Stimulated activated CD4-positive, alpha-beta T cell treated with anti-CD3 and anti-CD28 coated beads, Interleukin-1b, Interleukin-23, amount 100 ng/mL, for 24 hours (primary cell): ENCODE data around the gene AOPEP.
"Not testable (repeated sequence)": the region's sequence is repeated elsewhere in the genome, so short reads cannot be mapped to it uniquely, and the experiment has no call there.

Experiments used
- DNase-seq, 4 experiments: peaks; one replicate each; pipeline ENCODE4 v3.0.0-alpha.2; 2020; ENCODE audit warnings: low read depth in 4 of 4, low spot score in 1 of 4

Gene AOPEP

GRCh38 chr9:94931036-94931633 is 204.6 kb downstream of the AOPEP start:
- no peak for DNase-seq

GRCh38 chr9:94931740-94932139 is 205.2 kb downstream of the AOPEP start:
- no peak for DNase-seq

DNA sequence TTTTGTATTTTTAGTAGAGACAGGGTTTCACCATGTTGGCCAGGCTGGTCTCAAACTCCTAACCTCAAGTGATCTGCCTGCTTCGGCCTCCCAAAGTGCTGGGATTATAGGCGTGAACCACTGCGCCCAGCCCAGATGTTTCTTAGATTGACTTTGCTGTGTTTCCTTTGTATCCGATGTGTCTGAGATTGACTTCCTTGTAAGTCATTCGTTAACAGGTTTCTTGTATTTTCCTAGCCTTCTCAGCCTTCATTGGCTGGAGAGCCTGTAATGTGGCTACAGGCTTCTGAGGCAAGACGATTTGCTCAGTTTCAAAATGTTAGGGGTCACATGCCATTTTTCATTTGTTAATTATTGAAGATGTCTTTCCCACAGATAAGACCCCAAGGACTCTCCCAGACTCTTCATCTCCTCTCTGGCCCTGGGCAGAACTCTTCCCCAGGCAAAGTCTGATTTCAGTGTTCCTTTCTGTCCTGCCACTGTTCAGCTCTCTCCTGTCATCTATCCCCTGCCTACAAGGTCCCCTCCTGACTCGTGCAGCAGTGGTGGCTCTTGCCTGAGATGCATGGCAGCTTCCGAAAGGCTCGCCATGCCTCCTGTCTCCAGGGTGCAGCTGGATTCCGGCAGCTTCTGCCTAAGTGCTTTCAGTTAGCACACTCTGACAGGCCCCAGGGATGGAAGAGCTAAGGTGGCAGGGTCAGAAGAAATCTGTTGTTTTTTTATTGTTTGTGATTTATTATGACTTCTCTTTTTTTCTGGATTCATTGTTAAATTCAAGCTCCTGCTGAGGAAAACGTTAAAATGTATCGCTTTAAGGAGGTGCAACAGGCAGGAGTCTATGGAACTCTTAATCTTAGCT is 206.4 kb downstream of the AOPEP start:
- no peak for DNase-seq

GRCh38 chr9:94933511-94933828 is 207.0 kb downstream of the AOPEP start:
- no peak for DNase-seq

- DNase-seq, result no peak
Observed at GRCh38 chr9:94934816-94935328, 208.4 kb downstream of the AOPEP start.

DNA sequence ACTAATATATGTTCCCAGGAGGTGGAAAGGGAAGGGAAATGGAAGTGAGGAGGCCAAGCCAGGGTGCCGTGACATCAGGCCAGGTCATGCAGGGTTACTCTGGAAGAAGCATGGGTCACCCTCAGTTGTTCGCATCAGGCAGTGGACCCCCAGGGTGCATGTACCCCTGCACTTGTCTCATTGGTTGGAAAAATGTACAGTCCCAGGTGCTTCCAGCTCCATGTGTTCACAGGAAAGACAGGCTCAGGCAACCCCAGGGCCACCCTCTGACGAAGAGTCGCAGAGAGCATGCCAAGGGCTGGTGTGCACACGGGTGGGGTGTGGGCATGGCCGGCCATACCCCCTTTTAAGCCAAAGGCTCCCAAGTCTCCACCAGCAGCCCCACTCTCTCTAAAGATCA is 208.9 kb downstream of the AOPEP start:
- no peak for DNase-seq

DNA sequence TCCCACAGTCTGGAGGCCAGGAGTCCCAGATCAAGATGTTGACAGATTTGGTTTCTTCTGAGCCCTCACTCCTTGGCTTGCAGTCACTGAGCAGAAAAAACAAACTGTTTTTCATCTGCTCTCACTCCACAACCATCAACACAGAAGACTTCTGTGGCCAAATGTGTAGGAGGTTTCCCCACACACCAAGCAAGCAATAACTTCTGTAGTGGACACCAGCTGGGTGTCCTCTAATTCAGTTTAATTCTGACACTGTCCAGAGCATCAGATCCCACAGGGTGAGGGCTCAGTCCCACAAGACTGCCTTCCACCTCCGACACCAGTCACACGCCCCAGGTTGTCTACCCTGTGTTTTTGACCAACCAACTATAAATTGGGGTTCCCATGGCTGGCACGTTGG is 209.9 kb downstream of the AOPEP start:
- DNase-seq, result no peak

DNA sequence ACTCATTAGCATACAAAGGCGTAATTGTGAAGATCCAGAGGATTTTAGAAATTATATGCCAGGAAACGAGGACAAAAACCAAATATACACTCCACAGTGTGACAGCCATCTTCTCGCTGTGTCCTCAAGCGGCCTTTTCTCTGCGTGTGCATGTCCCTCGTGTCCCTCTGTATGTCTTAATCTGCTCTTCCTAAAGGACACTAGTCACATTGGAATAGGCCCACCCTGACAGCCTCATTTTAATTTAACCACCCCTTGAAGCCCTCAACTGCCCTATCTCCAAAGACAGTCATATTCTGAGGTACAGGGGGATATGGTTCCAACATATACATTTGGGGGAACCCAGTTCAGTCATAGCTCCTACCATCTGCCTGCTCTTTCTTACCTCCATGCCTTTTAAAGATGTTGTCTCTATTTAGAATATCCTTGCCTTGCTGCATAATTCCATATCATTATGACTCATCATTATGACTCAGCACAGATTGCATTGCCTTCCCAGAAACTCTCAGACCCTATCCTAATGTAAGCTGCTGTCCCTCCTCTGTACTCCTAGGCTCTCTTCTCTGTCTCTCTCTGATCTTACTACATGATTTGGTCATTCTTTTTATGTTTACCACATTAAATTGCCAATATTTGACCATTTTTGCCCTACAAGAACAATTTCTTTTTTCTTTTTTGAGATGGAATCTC is 210.9 kb downstream of the AOPEP start:
- DNase-seq, result no peak

GRCh38 chr9:94938384-94938783 is 211.9 kb downstream of the AOPEP start:
- no peak for DNase-seq

- DNase-seq, result not testable (repeated sequence)
Observed at GRCh38 chr9:94940296-94940695, 213.8 kb downstream of the AOPEP start.

GRCh38 chr9:94941211-94941875 is 214.8 kb downstream of the AOPEP start:
- no peak for DNase-seq

DNA sequence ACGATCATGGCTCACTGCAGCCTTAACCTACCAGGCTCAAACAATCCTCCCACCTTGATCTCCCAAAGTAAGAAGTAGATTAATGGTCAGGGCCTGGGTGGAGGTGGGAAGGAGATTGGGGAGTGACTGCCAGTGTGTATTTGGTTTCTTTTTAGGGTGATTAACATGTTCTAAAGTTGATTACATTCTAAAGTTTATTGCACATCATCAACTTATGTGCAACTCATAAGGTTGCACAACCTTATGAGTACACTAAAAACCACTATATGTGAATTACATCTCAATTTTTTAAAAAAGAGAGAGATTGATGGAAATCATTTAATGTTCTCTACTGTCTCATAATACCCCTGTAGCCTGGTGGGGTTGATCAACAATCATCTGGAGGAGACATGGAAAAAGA is 218.1 kb downstream of the AOPEP start:
- DNase-seq, result no peak

DNA sequence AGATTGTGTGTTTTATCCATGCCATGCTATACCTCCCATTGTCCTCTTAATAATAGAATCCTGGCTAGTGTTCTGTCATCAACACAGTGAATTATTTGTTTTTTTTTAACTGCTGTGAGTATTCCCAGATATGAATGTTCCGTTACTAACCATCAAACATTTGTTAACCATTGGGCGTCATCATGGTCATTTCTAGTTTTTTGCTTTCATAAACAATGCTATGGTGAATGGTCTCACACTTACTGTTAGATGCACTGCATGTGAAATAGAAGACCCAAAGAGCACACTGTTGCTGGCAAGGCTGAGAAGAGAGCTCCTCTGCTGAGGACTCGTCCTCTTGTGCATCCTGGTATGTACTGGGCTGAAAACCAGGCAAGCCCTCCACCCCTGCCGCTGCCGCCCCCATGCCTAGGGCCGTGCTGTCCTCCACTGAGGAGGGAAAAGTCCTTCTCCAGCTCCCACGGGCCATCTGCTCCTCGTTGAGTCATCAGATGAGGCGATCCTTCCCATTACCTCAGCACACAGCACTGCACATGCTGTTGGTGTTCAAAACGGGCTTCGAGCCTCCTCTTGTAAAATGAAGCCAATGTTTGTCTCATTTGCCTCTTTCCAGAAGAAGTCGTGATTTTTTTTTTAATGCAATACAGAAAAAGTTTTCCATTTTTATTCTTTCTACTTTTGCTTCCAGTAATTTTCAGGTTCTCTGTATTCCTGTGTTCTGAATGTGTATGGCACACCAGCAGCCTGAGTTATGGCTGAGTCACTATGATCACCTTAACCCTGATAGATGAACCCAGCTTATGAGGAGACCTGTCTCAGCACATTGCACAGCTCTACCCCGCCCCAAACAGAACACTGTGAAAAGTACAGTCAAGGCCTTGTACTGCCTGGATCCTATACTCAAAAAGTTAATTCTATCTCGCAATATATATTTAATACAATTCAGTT is 219.0 kb downstream of the AOPEP start:
- DNase-seq, result no peak

GRCh38 chr9:94946256-94946655 is 219.8 kb downstream of the AOPEP start:
- DNase-seq, result no peak

DNA sequence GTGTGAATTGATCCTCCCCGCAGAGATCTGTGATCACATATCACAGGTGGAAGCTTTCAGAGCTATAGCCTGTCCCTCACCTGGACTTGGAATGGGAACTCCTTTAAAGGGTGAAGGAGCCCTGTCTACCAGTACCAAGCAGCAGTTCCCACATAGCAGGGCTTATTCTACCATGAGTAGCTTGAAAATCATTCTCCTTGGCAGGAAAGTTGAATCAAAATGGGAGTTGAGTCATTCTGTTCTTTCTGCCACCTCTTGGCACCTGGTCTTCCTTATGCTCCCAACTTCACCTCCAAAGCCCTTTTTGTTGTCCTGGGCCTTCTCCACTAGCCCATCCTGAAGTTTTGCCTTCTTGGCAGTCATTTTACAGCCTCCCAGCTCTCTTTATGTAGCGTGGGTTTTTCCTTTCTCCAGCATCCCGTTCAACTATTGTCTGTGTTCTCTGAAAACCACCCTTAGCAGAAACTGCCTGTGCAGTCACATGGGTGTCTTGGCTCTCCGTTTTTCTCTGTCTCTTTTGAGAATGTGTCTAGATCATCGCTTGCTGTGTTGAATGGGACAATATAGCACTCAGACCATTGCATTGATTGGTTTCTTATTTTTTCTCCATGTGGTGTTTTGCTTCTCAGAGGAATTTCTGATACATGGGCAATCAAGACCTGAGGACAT is 222.2 kb downstream of the AOPEP start:
- no peak for DNase-seq

GRCh38 chr9:94949370-94949769 is 222.9 kb downstream of the AOPEP start:
- no peak for DNase-seq

GRCh38 chr9:94950040-94950578 is 223.6 kb downstream of the AOPEP start:
- no peak for DNase-seq

DNA sequence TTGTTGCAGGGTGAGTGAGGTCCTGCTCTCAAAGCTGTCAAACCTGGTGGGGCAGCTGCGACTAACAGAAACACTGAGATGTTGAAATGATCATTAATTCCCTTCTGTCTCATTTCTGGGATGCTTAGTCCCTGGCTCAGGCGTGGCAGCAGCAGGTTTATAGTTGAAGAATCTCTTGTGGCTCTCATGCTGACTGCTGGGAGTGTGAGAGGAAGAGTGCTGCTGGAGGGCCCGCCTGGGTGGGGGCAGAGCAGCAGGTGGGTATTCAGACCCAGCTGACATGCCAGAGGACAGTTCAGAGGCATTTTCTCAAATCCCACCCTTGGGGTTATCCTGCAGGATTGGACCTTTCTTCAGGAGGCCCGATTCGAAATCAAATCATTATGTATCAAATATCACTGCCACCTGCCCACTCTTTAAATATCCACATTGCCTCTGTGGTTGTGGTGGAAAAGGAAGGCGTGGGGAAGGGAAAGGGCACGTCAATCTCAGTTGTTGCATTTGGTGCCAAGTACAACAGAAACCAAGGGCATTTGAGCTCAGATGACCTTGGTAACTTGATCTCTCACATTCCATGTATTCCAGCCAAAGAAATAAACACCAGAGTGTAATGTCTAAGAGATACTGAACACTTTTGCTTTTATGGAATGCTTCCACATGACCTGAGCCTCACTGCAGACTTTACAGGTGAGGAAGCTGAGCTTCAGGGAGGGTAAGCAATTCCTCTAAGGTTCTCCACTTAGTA is 224.3 kb downstream of the AOPEP start:
- DNase-seq, result no peak
